Keratinocyte (primary cell): ENCODE data around the gene DGKI. TPM values are rescaled to one million over a fixed set of nuclear protein-coding genes. Genes with fewer than 3 reads are reported as not detected.

Experiments
- DNase-seq: peaks from one replicate; pipeline ENCODE4 v3.0.0-alpha.2; 2011; ENCODE audit warnings: low read depth, missing footprints, low spot score
- FAIRE-seq: peaks from 2 replicates; lab custom pipeline; 2011; peaks lifted over from hg19 to GRCh38; lab: Jason Lieb, UNC
- H2AFZ ChIP-seq: 2 replicates; pipeline ENCODE4 v1.6.0; 2012; ENCODE audit warnings: low read length, control low read depth, inconsistent platforms; ENCODE audit not compliant: control insufficient read depth
- H3K27ac ChIP-seq: 2 replicates; pipeline ENCODE4 v1.5.1; 2011; ENCODE audit warnings: low read length; ENCODE audit not compliant: control insufficient read depth, insufficient read depth
- H3K27me3 ChIP-seq: 3 replicates; pipeline ENCODE4 v1.6.0; 2011; ENCODE audit warnings: low read length; ENCODE audit not compliant: control insufficient read depth, insufficient read depth; ENCODE audit errors: extremely low read depth
- H3K36me3 ChIP-seq, 2 experiments: 2 replicates in 1 of 2; 3 replicates in 1 of 2; pipeline ENCODE4 v1.5.1; 2011; ENCODE audit warnings: low read length in 2 of 2, mild to moderate bottlenecking in 1 of 2; ENCODE audit not compliant: control insufficient read depth in 2 of 2, insufficient read depth in 2 of 2; ENCODE audit errors: extremely low read depth in 1 of 2
- H3K4me1 ChIP-seq: 3 replicates; pipeline ENCODE4 v1.5.1; 2011; ENCODE audit warnings: low read length; ENCODE audit not compliant: control insufficient read depth, insufficient read depth; ENCODE audit errors: extremely low read depth
- H3K4me2 ChIP-seq: 3 replicates; pipeline ENCODE4 v1.6.0; 2011; ENCODE audit warnings: low read depth, low read length; ENCODE audit not compliant: control insufficient read depth, insufficient read depth; ENCODE audit errors: extremely low read depth
- H3K4me3 ChIP-seq, 3 experiments: fragments of 200-600 bp in 1 of 3; sonication (generic) in 1 of 3; 2 replicates in 2 of 3; 3 replicates in 1 of 3; pipeline ENCODE4 v1.5.1; 2011 to 2016; ENCODE audit warnings: low read length in 3 of 3, mild to moderate bottlenecking in 3 of 3, control low read depth in 2 of 3, inconsistent platforms in 1 of 3, low read depth in 1 of 3, mixed read lengths in 1 of 3, mixed run types in 1 of 3, moderate library complexity in 1 of 3; ENCODE audit not compliant: control insufficient read depth in 2 of 3, insufficient read depth in 2 of 3; ENCODE audit errors: extremely low read depth in 1 of 3
- H3K79me2 ChIP-seq: 2 replicates; pipeline ENCODE4 v1.6.0; 2012; ENCODE audit warnings: low read length; ENCODE audit not compliant: control insufficient read depth, insufficient read depth
- H3K9ac ChIP-seq: 3 replicates; pipeline ENCODE4 v1.6.0; 2011; ENCODE audit warnings: low read length; ENCODE audit not compliant: control insufficient read depth, insufficient read depth; ENCODE audit errors: extremely low read depth
- H3K9me1 ChIP-seq: 3 replicates; pipeline ENCODE4 v1.6.0; 2011; ENCODE audit warnings: low read length; ENCODE audit not compliant: control insufficient read depth, insufficient read depth; ENCODE audit errors: extremely low read depth
- H3K9me3 ChIP-seq: 2 replicates; pipeline ENCODE4 v1.5.1; 2012; ENCODE audit warnings: low read depth, low read length; ENCODE audit not compliant: control insufficient read depth
- H4K20me1 ChIP-seq: 3 replicates; pipeline ENCODE4 v1.6.0; 2011; ENCODE audit warnings: low read length; ENCODE audit not compliant: control insufficient read depth, insufficient read depth; ENCODE audit errors: extremely low read depth
- EZH2 ChIP-seq: IDR thresholded peaks from one replicate; pipeline ENCODE4 v1.6.1; 2012; ENCODE audit warnings: inconsistent platforms, mild to moderate bottlenecking, low read length, moderate library complexity
- dilution Hi-C: fragments of 300-500 bp; cut with MboI; formaldehyde crosslinking; loops from one replicate; pipeline ENCODE4 v1.7.0; 2020; ENCODE audit warnings: low sequenced_read_pairs; ENCODE audit not compliant: extremely low pct_ligation_motif_present
- polyA plus RNA-seq, 5 experiments: library from polyadenylated mRNA; depleted of rRNA in 3 of 5; stranded (reverse) in 3 of 5; stranded (forward) in 1 of 5; unstranded in 1 of 5; fragments of >200 nt; gene quantifications; 1 replicate in 1 of 5; 2 replicates in 3 of 5; 3 replicates in 1 of 5; pipeline versions ENCODE4 v1.2.1 to v1.2.3, GENCODE V29; 2011 to 2012; ENCODE audit warnings: missing spikeins in 2 of 5, low read depth in 1 of 5, low replicate concordance in 1 of 5
- TF ChIP-seq, protein P1 (sequence below), 3 experiments: IDR thresholded peaks in 1 of 3; conservative IDR thresholded peaks in 1 of 3; optimal IDR thresholded peaks in 1 of 3; 2 replicates in 2 of 3; 3 replicates in 1 of 3; pipeline versions ENCODE3 to v1.5.1; 2011; ENCODE audit warnings: low read length in 3 of 3, mild to moderate bottlenecking in 3 of 3, moderate library complexity in 2 of 3, control low read depth in 1 of 3, inconsistent platforms in 1 of 3; ENCODE audit not compliant: insufficient read depth in 2 of 3; ENCODE audit errors: extremely low read depth in 1 of 3

The DGKI gene
- polyA plus RNA-seq, 1 donor (not counting 4 experiments of a cell fraction or from before 2014, with no cell fraction given), result 0.14 TPM

- H3K4me2 ChIP-seq, result no peak overlapping the region
- FAIRE-seq (no peak), DNase-seq (no peak)
- no peaks in the 10 kb centered on the region for H3K27me3 ChIP-seq
- no peak overlapping the region for H3K9ac ChIP-seq
- no peak overlapping the region for H3K27ac ChIP-seq
- H3K79me2 ChIP-seq, result no peaks in the 10 kb centered on the region
- dilution Hi-C loops, result no loop called here
- no peak overlapping the region for H3K4me3 ChIP-seq
- no peaks in the 10 kb centered on the region for H4K20me1 ChIP-seq
- no peak for TF ChIP-seq EZH2
- TF ChIP-seq, protein P1, sequence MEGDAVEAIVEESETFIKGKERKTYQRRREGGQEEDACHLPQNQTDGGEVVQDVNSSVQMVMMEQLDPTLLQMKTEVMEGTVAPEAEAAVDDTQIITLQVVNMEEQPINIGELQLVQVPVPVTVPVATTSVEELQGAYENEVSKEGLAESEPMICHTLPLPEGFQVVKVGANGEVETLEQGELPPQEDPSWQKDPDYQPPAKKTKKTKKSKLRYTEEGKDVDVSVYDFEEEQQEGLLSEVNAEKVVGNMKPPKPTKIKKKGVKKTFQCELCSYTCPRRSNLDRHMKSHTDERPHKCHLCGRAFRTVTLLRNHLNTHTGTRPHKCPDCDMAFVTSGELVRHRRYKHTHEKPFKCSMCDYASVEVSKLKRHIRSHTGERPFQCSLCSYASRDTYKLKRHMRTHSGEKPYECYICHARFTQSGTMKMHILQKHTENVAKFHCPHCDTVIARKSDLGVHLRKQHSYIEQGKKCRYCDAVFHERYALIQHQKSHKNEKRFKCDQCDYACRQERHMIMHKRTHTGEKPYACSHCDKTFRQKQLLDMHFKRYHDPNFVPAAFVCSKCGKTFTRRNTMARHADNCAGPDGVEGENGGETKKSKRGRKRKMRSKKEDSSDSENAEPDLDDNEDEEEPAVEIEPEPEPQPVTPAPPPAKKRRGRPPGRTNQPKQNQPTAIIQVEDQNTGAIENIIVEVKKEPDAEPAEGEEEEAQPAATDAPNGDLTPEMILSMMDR (optimal IDR thresholded peaks at IDR 0.05 in 1 of 3, IDR thresholded peaks at IDR 0.05 in 1 of 3, conservative IDR thresholded peaks at IDR 0.05 in 1 of 3; ENCODE audit: extremely low read depth in 1 of 3, insufficient read depth in 2 of 3, low read length in 3 of 3), result no peak
- no peaks in the 10 kb centered on the region for H3K9me3 ChIP-seq
- peaks cover 3% of the 10 kb centered on the region in 2 experiments for H3K36me3 ChIP-seq
- H3K4me1 ChIP-seq, result peaks cover 20% of the 10 kb centered on the region
- H3K9me1 ChIP-seq, result peaks cover 2% of the 10 kb centered on the region
- H2AFZ ChIP-seq, result no peak overlapping the region
Measured at GRCh38 chr7:137886746-137887145, 40.0 kb upstream of the DGKI start.

GRCh38 chr7:137886281-137886680 lies 39.5 kb upstream of the DGKI start:
- no peak for FAIRE-seq
- H3K9ac ChIP-seq, result no peak overlapping the region
- H3K27me3 ChIP-seq, result no peaks in the 10 kb centered on the region
- no peak overlapping the region for H3K27ac ChIP-seq
- H3K4me3 ChIP-seq, result no peak overlapping the region
- H3K4me1 ChIP-seq, result peaks cover 21% of the 10 kb centered on the region
- H3K9me3 ChIP-seq, result no peaks in the 10 kb centered on the region
- dilution Hi-C loops, result no loop called here
- no peaks in the 10 kb centered on the region for H4K20me1 ChIP-seq
- H2AFZ ChIP-seq, result no peak overlapping the region
- no peak for DNase-seq
- H3K9me1 ChIP-seq, result peaks cover 2% of the 10 kb centered on the region
- no peaks in the 10 kb centered on the region for H3K79me2 ChIP-seq
- H3K36me3 ChIP-seq, result peaks cover 3 to 5% of the 10 kb centered on the region in 2 experiments
- TF ChIP-seq, protein P1 (optimal IDR thresholded peaks at IDR 0.05 in 1 of 3, IDR thresholded peaks at IDR 0.05 in 1 of 3, conservative IDR thresholded peaks at IDR 0.05 in 1 of 3; ENCODE audit: extremely low read depth in 1 of 3, insufficient read depth in 2 of 3, low read length in 3 of 3), result no peak
- no peak for TF ChIP-seq EZH2
- H3K4me2 ChIP-seq, result no peak overlapping the region
